Keratinocyte (primary cell): ENCODE data around the gene MAD1L1. TPM values are rescaled to one million over a fixed set of nuclear protein-coding genes. Genes with fewer than 3 reads are reported as not detected.

Experiments
- DNase-seq: peaks from one replicate; pipeline ENCODE4 v3.0.0-alpha.2; 2011; ENCODE audit warnings: low read depth, missing footprints, low spot score
- FAIRE-seq: peaks from 2 replicates; lab custom pipeline; 2011; peaks lifted over from hg19 to GRCh38; lab: Jason Lieb, UNC
- H2AFZ ChIP-seq: 2 replicates; pipeline ENCODE4 v1.6.0; 2012; ENCODE audit warnings: low read length, control low read depth, inconsistent platforms; ENCODE audit not compliant: control insufficient read depth
- H3K27ac ChIP-seq: 2 replicates; pipeline ENCODE4 v1.5.1; 2011; ENCODE audit warnings: low read length; ENCODE audit not compliant: control insufficient read depth, insufficient read depth
- H3K27me3 ChIP-seq: 3 replicates; pipeline ENCODE4 v1.6.0; 2011; ENCODE audit warnings: low read length; ENCODE audit not compliant: control insufficient read depth, insufficient read depth; ENCODE audit errors: extremely low read depth
- H3K36me3 ChIP-seq, 2 experiments: 2 replicates in 1 of 2; 3 replicates in 1 of 2; pipeline ENCODE4 v1.5.1; 2011; ENCODE audit warnings: low read length in 2 of 2, mild to moderate bottlenecking in 1 of 2; ENCODE audit not compliant: control insufficient read depth in 2 of 2, insufficient read depth in 2 of 2; ENCODE audit errors: extremely low read depth in 1 of 2
- H3K4me1 ChIP-seq: 3 replicates; pipeline ENCODE4 v1.5.1; 2011; ENCODE audit warnings: low read length; ENCODE audit not compliant: control insufficient read depth, insufficient read depth; ENCODE audit errors: extremely low read depth
- H3K4me2 ChIP-seq: 3 replicates; pipeline ENCODE4 v1.6.0; 2011; ENCODE audit warnings: low read depth, low read length; ENCODE audit not compliant: control insufficient read depth, insufficient read depth; ENCODE audit errors: extremely low read depth
- H3K4me3 ChIP-seq, 3 experiments: fragments of 200-600 bp in 1 of 3; sonication (generic) in 1 of 3; 2 replicates in 2 of 3; 3 replicates in 1 of 3; pipeline ENCODE4 v1.5.1; 2011 to 2016; ENCODE audit warnings: low read length in 3 of 3, mild to moderate bottlenecking in 3 of 3, control low read depth in 2 of 3, inconsistent platforms in 1 of 3, low read depth in 1 of 3, mixed read lengths in 1 of 3, mixed run types in 1 of 3, moderate library complexity in 1 of 3; ENCODE audit not compliant: control insufficient read depth in 2 of 3, insufficient read depth in 2 of 3; ENCODE audit errors: extremely low read depth in 1 of 3
- H3K79me2 ChIP-seq: 2 replicates; pipeline ENCODE4 v1.6.0; 2012; ENCODE audit warnings: low read length; ENCODE audit not compliant: control insufficient read depth, insufficient read depth
- H3K9ac ChIP-seq: 3 replicates; pipeline ENCODE4 v1.6.0; 2011; ENCODE audit warnings: low read length; ENCODE audit not compliant: control insufficient read depth, insufficient read depth; ENCODE audit errors: extremely low read depth
- H3K9me1 ChIP-seq: 3 replicates; pipeline ENCODE4 v1.6.0; 2011; ENCODE audit warnings: low read length; ENCODE audit not compliant: control insufficient read depth, insufficient read depth; ENCODE audit errors: extremely low read depth
- H3K9me3 ChIP-seq: 2 replicates; pipeline ENCODE4 v1.5.1; 2012; ENCODE audit warnings: low read depth, low read length; ENCODE audit not compliant: control insufficient read depth
- H4K20me1 ChIP-seq: 3 replicates; pipeline ENCODE4 v1.6.0; 2011; ENCODE audit warnings: low read length; ENCODE audit not compliant: control insufficient read depth, insufficient read depth; ENCODE audit errors: extremely low read depth
- CTCF ChIP-seq, 3 experiments: IDR thresholded peaks in 1 of 3; conservative IDR thresholded peaks in 1 of 3; optimal IDR thresholded peaks in 1 of 3; 2 replicates in 2 of 3; 3 replicates in 1 of 3; pipeline versions ENCODE3 to v1.5.1; 2011; ENCODE audit warnings: low read length in 3 of 3, mild to moderate bottlenecking in 3 of 3, moderate library complexity in 2 of 3, control low read depth in 1 of 3, inconsistent platforms in 1 of 3; ENCODE audit not compliant: insufficient read depth in 2 of 3; ENCODE audit errors: extremely low read depth in 1 of 3
- EZH2 ChIP-seq: IDR thresholded peaks from one replicate; pipeline ENCODE4 v1.6.1; 2012; ENCODE audit warnings: inconsistent platforms, mild to moderate bottlenecking, low read length, moderate library complexity
- dilution Hi-C: fragments of 300-500 bp; cut with MboI; formaldehyde crosslinking; loops from one replicate; pipeline ENCODE4 v1.7.0; 2020; ENCODE audit warnings: low sequenced_read_pairs; ENCODE audit not compliant: extremely low pct_ligation_motif_present
- polyA plus RNA-seq, 5 experiments: library from polyadenylated mRNA; depleted of rRNA in 3 of 5; stranded (reverse) in 3 of 5; stranded (forward) in 1 of 5; unstranded in 1 of 5; fragments of >200 nt; gene quantifications; 1 replicate in 1 of 5; 2 replicates in 3 of 5; 3 replicates in 1 of 5; pipeline versions ENCODE4 v1.2.1 to v1.2.3, GENCODE V29; 2011 to 2012; ENCODE audit warnings: missing spikeins in 2 of 5, low read depth in 1 of 5, low replicate concordance in 1 of 5

Gene MAD1L1
- polyA plus RNA-seq, 1 donor (not counting 4 experiments of a cell fraction or from before 2014, with no cell fraction given) = 18.0 TPM

GRCh38 chr7:2032876-2033407 is 199.8 kb downstream of the MAD1L1 start:
- no peak overlapping the region for H3K9ac ChIP-seq
- no peak overlapping the region for H3K4me3 ChIP-seq
- no peak overlapping the region for H3K4me2 ChIP-seq
- no peak overlapping the region for H2AFZ ChIP-seq
- no peaks in the 10 kb centered on the region for H3K79me2 ChIP-seq
- peaks cover 20% of the 10 kb centered on the region for H3K4me1 ChIP-seq
- no peaks in the 10 kb centered on the region for H3K36me3 ChIP-seq
- H3K27ac ChIP-seq = no peak overlapping the region
- no peaks in the 10 kb centered on the region for H3K27me3 ChIP-seq
- no peak for FAIRE-seq
- peaks cover 5% of the 10 kb centered on the region for H3K9me3 ChIP-seq
- no peaks in the 10 kb centered on the region for H4K20me1 ChIP-seq
- H3K9me1 ChIP-seq = no peaks in the 10 kb centered on the region
- no peak for DNase-seq
- TF ChIP-seq EZH2 (no peak), CTCF (optimal IDR thresholded peaks at IDR 0.05 in 1 of 3, IDR thresholded peaks at IDR 0.05 in 1 of 3, conservative IDR thresholded peaks at IDR 0.05 in 1 of 3; ENCODE audit: extremely low read depth in 1 of 3, insufficient read depth in 2 of 3, low read length in 3 of 3) (no peak)
- dilution Hi-C loops = no loop called here

- Histone ChIP-seq H3K36me3 (no peaks in the 10 kb centered on the region), H4K20me1 (no peaks in the 10 kb centered on the region), H3K9me1 (no peaks in the 10 kb centered on the region), H2AFZ (no peak overlapping the region), H3K4me2 (no peak overlapping the region), H3K9me3 (peaks cover 5% of the 10 kb centered on the region), H3K4me1 (peaks cover 13% of the 10 kb centered on the region), H3K79me2 (no peaks in the 10 kb centered on the region), H3K9ac (no peak overlapping the region), H3K4me3 (no peak overlapping the region), H3K27ac (no peak overlapping the region), H3K27me3 (no peaks in the 10 kb centered on the region)
- DNase-seq (no peak), FAIRE-seq (no peak)
- TF ChIP-seq CTCF (optimal IDR thresholded peaks at IDR 0.05 in 1 of 3, IDR thresholded peaks at IDR 0.05 in 1 of 3, conservative IDR thresholded peaks at IDR 0.05 in 1 of 3; ENCODE audit: extremely low read depth in 1 of 3, insufficient read depth in 2 of 3, low read length in 3 of 3) (no peak), EZH2 (no peak)
- dilution Hi-C loops = no loop called here
Observed at GRCh38 chr7:2032030-2032875, 200.5 kb downstream of the MAD1L1 start.
